SKM-1 treated with dmso at 0.1 percent for 144 hours (cell line): ENCODE measurements around the gene PPP1R13L.
"Not testable (repeated sequence)": the region's sequence is repeated elsewhere in the genome, so short reads cannot be mapped to it uniquely, and the experiment has no call there.

Experiments used
- DNase-seq: peaks from one replicate; lab custom pipeline; 2025; ENCODE audit not compliant: unreplicated experiment; lab: John Stamatoyannopoulos, UW

Gene PPP1R13L

DNA sequence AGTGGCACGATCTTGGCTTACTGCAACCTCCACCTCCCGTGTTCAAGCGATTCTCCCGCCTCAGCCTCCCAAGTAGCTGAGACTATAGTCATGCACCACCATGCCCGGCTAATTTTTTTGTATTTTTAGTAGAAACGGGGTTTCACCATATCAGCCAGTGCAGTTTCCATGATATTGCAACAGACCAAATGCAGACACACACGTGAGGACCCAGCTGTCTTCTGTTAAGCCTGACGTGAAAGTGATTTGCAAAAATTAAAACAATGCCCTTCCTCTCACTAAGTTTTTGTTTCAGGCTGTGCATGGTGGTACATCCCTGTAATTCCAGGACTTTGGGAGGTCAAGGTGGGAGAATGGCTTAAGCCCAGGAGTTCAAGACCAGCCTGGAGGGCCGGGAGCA, 26.1 kb upstream of the PPP1R13L start:
- DNase-seq = not testable (repeated sequence)

DNA sequence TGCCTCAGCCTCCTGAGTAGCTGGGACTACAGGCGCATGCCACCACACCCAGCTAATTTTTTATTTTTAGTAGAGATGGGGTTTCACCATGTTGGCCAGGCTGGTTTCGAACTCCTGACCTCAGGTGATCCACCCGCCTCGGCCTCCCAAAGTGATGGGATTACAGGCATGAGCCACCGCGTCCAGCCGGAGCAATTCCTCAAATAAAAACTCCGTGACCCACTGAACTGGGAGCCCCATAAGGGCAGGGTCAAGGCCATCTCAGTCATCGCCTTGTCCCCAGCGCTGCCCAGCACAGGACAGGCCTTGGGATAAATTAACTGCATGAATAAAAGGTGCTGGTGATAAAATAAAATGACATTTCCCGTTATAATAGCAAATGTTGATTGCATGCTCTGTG, 25.0 kb upstream of the PPP1R13L start:
- not testable (repeated sequence) for DNase-seq

DNA sequence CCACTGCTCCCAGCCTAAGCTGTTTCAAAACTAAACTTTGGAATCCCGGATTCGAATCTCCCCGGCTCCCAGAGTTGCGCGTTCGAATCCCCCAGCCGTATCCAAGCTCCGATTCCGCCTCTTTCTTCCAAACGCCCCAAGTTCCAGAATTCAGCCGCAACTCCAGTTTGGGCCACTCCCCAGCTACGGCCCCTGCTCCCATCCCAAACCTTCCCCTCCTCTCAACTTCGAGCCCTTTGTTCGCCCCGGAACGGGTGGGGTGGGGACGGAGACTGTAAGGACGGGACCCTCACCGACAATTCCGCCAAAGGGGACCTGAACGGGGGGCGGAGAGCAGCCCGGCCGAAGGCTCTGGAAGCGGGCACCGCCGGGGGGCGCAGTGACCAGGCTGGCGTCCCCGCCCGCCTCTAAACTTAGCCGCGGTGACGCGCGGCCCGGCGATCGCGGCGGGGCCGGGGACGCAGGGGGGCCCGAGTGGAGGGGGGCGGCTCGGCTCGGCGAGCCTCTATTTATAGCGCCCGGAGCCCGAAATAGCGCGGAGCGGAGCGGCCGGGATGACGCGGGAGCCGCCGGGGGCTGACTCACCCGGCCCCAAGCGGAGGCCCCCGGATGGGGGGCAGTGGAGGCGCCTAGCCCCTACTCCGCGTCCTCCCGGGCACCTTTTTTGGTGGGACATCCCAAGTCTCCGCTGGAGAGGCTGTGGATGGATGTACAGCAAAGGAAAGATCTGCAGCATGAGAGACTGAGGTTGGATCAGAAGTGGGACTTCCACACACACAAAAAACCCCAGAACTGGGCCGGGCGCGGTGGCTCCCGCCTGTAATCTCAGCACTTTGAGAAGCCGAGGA, 23.7 kb upstream of the PPP1R13L start:
- no peak for DNase-seq

DNA sequence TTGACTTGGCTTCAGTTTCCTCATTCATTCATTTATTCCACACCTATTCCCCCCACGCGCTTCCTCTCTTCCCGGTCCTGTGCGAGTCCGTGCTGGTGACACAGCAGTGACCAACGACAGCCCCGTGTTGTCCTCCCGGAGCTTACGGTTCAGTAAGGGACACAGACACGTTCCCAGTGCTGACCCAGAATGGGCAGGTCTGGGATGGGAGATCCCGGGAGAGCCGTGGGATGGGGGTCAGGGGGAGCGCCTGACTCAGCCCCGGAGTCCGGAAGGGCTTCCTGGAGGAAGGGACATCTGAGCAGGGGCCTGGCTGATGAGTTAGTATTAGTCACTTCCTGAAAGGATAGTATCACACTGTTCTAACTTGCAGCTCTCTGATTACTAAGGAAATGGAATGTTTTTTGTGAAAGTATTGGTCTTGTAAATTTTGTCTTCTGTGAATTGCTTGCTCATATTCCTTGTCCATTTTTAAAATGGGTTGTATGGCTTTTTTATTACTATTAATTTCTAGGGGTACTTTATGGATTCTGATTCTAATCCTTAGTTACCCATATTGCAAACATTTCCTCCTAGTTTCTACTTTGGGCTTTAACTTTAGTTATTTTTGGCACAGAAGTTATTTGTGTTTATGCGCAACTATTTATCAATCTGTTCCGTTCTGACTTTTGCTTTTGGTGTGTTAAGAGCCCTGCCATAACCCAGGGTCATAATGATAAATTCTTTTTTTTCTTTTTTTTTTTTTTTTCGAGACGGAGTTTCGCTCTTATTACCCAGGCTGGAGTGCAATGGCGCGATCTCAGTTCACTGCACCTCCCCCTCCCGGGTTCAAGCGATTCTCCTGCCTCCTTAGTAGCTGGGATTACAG, 19.6 kb upstream of the PPP1R13L start:
- peak; percentile 13 for DNase-seq

DNA sequence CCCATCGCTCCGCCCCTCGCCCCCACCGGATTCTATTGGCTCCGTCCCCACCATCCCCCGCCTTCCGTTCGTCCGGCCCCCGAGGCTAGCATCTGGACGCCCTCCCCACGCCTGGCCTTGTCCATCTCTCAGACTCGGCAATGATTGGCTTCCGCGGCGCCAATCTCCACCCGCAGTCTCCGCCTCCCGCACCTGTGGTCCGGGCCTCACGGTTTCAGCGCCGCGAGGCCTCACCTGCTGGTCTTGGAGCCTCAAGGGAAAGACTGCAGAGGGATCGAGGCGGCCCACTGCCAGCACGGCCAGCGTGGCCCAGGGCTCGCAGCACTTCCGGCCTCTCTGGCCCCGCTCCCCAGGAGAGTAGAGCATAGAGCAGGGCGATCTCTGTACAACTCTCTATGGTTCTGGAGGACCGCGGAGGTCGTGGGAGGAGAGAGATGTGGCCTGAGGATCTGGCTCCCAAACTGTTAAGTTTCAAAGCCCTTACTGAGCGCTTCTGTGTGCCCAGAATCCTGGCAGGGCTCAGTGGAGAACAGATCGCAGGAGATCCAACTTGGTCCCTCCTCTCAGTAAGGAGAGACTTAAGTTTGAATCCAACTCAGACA, 18.8 kb upstream of the PPP1R13L start, which contains the start of gene ERCC1:
Gene ERCC1 (minus strand): TSS at position 329 of the 602 bp plus-strand sequence. CDS start 543 bp downstream, outside the sequence.
- peak; percentile 77 for DNase-seq

DNA sequence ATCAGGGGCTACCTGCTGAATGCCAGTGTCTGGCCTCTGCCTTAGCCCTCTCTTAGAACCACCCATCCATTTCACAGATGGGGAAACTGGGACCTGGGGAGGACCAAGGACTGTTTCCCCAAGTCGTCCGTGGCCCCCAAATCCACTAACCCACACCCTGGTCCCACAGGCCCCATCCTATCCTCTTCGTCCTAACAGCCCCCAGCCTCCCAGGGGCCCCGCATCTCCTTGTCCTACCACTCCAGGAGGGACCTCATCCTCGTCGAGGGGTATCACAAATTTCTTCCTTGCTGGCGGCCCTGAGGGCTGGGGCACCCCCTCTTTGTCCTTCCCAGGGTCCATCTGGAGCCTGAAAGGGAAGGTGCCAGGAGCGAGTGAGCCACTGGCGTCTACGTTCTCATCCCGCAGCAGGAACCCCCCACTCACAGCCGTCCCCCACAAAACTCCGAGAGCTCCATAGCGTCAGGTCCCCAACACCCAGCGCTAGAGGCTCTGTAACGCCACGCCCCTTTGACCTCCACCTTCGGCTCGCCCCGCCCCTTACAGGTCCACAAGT, 18.2 kb upstream of the PPP1R13L start:
- DNase-seq = no peak

DNA sequence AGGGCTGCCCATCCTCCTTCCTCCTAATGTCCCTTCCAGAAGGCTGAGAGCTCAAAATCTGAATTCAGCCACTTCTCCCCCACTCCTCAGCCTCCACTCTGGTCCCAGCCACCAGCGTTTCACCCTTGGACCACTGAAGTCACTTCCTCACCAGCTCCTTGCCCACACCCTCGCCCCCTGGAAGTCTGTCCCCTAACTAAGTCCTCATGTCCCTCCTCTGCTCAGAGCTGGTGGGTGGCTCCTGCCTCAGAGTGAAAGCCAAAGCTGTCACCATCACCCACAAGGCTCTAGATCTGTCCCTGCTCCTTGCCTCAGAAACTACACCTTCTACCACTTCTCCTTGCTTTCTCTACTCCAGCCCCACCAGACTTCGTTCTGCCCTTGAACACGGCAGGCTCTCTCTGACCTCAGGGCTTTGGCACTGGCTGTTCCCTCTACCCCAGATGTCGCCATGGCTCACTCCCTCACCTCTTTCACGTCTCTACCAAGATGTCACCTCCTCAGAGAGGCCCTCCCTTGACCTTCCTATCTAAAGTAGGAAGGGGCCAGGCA, 17.2 kb upstream of the PPP1R13L start:
- no peak for DNase-seq

DNA sequence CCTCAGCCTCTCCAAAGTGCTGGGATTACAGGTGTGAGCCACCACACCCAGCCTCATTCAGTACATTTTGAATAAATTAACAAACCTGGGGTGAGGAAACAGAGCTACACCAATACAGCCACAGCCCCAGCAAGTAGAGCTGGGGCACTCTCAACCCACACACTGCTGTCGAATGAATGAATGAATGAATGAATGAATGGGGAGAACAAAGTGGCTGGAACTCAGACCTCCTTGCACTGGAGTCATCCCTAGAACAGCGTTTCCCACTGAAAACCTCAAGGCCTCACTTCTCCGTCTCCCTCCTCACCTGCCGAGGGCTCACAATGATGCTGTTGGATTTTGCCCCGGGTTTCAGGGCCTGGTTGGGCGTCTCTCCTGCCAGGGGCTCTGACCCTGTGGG, 16.0 kb upstream of the PPP1R13L start:
- DNase-seq = no peak

DNA sequence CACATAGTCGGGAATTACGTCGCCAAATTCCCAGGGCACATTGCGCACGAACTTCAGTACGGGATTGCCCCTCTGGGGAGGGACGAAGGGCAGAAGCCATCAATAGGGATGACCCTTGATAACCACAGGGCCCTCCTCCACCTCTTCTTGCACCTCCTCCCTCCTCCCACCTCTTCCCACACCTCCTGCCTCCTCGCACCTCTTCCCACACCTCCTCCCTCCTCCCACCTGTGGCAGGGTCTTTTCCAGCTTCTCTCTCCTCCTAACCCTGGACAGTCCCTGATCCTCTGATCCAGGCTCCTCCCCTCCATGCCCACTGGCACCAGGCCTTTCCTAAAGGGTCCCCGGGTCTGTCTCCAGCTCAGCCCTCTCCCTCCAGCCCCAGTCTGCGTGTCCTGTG, 15.5 kb upstream of the PPP1R13L start:
- DNase-seq = no peak

DNA sequence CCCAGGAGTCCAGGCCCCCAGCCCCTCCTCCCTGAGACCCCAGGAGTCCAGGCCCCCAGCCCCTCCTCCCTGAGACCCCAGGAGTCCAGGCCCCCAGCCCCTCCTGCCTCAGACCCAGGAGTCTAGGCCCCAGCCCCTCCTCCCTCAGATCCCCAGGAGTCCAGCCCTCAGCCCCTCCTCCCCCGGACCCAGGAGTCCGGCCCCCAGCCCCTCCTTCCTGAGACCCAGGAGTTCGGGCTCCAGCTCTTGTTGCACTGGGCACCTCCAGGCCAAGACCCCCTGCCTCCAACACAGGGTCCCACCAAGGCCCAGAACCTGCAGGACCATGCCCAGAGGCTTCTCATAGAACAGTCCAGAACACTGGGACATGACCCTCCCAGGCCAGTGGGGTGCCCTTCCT, 15.0 kb upstream of the PPP1R13L start:
- no peak for DNase-seq

DNA sequence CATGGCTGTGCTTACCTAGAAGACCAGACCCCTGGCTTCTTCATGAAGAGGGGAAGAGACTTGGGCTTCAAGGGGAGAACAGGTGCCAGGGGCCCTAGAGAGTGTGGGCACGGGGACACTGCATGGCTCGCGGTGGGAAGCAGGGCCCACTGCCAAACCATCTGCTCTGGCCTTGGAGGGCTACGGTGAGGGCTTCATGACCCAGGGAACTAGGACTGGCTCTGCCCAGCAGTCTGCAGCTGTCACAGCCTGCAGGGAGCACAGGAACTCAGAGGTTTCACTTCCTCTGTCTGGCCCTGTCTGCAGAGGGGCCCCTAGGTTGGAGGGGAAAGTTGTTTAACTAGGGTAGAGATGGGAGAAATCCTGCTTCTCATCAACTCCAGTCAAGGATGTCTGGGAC, 14.5 kb upstream of the PPP1R13L start:
- DNase-seq = peak; percentile 61

DNA sequence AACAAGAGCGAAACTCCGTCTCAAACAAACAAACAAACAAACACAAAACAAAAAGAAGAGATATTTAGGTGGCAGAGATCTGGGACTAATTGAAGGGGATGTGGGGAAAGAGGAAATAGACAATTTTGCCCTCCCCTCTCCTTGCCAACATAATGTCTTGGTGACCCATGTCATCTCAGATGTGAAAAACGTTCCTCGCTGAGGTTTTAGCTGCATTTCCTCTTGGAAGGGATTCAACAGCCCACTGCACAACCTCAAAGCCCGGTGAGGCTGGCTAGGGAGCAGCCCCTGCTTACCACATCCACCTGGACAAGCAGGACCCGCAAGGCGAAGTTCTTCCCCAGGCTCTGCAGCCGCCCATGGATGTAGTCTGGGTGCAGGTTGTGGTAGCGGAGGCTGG, 13.9 kb upstream of the PPP1R13L start:
- peak; percentile 6 for DNase-seq

DNA sequence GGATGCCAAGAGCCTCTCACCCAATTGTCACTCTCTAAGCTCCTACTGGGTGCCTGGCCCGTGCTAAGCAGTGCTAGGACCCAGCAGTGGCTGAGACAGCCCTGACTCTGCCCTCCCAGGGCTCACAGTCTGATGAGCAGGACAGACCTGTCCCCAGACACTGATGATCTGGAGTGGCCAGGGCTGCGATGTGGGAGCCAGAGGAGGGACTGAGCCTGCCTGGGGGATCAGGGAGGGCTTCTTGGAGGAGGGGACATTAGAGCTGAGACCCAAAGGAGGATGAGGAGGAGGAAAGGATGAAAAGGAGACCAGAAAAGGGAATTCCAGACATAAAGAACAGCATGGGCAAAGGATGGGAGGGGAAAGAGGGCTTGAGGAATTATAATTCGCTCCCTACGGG, 12.3 kb upstream of the PPP1R13L start:
- no peak for DNase-seq

DNA sequence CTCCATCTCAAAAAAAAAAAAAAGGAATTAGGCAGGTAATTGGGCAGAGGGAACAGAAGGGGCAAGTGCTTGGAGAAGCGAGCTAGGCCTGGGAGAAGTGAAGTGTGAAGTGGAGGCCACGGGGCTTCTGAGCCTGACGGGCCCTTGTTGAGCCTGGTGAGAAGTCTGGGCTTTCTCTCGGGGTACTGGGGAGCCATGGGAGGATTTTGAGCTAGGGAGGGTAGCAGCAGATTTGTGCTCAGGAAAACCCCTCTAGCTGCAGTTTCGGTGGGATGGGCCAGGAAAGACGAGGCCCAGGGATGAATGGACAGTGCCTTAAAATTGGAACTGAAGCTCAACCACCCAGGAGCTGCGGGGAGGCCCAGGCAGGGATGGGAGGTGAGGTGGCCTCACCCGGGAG, 9.6 kb upstream of the PPP1R13L start:
- DNase-seq = no peak

DNA sequence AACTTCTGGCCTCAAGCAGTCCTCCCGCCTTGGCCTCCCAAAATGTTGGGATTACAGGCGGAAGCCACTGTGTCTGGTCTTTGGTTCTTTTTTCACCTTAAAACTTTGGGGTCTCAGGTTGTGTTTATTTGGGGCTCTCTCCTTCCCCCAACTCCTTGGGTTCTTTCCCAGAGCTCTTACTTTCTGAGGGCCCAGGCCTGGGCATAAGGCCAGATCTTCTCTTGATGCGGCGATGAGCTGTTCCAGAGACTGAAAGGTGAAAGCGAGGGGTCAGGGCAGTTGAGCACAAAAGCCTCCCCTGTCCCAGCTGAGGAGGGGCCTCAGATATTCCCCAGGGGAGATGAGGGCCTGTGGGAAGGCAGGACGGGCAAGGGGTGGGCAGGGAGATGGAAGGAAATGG, 8.6 kb upstream of the PPP1R13L start:
- DNase-seq = no peak

DNA sequence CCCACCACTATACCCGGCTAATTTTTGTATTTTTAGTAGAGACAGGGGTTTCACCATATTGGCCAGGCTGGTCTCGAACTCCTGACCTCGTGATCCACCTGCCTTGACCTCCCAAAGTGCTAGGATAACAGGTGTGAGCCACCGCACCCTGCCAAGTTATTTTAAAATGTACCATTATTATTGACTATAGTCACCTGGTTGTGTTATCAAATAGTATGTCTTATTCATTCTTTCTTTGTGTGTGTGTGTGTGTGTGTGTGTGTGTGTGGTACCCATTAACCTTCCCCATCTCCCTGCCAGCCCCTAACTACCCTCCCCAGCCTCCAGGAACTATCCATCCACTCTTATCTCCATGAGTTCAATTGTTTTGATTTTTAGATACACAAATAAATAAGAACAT, 5.5 kb upstream of the PPP1R13L start:
- not testable (repeated sequence) for DNase-seq

DNA sequence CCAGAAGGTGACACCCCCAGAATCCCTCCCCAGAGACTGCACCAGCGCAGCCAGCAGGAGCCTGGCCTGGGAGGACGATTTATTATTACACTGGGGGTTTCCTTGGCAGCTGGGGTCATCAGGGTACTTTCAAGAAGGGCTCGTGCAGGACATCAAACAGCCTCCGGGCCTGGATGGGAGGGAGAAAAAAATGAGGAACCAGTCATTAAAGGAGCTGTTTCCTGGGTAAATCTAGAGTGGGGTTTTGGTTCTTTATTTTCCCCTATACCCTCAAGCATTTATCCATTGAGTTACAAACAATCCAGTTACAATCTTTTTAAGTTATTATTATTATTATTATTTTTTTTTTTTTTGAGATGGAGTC, 4.7 kb upstream of the PPP1R13L start:
- DNase-seq = no peak

DNA sequence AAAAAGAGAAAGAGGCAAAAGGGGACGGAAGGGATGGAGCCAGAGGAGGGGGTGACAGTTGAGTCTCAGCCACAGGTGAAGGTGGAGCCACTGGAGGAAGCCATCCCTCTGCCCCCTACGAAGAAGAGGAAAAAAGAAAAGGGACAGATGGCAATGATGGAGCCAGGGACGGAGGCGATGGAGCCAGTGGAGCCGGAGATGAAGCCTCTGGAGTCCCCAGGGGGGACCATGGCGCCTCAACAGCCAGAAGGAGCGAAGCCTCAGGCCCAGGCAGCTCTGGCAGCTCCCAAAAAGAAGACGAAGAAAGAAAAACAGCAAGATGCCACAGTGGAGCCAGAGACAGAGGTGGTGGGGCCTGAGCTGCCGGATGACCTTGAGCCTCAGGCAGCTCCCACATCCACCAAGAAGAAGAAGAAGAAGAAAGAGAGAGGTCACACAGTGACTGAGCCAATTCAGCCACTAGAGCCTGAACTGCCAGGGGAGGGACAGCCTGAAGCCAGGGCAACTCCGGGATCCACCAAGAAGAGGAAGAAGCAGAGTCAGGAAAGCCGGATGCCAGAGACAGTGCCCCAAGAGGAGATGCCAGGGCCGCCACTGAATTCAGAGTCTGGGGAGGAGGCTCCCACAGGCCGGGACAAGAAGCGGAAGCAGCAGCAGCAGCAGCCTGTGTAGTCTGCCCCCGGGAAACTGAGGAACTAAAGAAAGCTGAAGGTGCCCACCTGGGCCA, 4.1 kb upstream of the PPP1R13L start:
- DNase-seq = no peak

DNA sequence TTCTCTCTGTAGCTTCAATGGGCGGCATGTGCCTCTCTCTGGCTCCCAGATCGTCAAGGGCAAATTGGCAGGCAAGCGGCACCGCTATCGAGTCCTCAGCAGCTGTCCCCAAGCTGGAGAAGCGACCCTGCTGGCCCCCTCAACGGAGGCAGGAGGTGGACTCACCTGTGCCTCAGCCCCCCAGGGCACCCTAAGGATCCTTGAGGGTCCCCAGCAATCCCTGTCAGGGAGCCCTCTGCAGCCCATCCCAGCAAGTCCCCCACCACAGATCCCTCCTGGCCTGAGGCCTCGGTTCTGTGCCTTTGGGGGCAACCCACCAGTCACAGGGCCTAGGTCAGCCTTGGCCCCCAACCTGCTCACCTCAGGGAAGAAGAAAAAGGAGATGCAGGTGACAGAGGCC, 3.3 kb upstream of the PPP1R13L start:
- no peak for DNase-seq

DNA sequence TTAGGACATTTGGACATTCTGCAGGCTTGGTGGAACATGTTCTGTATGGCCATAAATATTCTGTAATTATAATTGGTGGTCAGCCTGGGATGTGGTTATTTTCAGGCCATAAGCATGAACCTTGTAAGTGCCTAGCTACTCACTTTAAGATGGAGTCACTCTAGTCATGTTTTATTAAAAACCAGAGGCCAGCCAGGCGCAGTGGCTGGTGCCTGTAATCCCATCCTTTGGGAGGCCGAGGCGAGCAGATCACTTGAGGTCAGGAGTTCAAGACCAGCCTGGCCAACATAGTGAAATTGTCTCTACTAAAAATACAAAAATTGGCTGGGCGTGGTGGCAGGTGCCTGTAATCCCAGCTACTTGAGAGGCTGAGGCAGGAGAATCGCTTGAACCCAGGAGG, 2.7 kb upstream of the PPP1R13L start:
- DNase-seq = not testable (repeated sequence)

DNA sequence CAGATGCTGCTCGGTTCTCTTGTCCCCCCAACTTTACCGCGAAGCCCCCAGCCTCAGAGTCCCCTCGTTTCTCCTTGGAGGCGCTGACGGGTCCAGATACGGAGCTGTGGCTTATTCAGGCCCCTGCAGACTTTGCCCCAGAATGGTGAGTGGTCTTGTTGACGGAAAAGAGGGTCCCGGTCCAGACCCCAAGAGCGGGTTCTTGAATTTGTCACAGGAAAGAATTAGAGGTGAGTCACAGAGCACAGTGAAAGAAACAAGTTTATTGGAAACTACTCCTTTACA, 2.2 kb upstream of the PPP1R13L start:
- no peak for DNase-seq
